HG03442 (cell line): Measurements from ENCODE around the gene SEPTIN8.

Experiments
- ATAC-seq: cut with Tn5 transposase; IDR thresholded peaks from one replicate; pipeline ENCODE4 v1.9.1; 2021; ENCODE audit warnings: mild to moderate bottlenecking, moderate library complexity; ENCODE audit not compliant: unreplicated experiment

SEPTIN8 gene, protein sequence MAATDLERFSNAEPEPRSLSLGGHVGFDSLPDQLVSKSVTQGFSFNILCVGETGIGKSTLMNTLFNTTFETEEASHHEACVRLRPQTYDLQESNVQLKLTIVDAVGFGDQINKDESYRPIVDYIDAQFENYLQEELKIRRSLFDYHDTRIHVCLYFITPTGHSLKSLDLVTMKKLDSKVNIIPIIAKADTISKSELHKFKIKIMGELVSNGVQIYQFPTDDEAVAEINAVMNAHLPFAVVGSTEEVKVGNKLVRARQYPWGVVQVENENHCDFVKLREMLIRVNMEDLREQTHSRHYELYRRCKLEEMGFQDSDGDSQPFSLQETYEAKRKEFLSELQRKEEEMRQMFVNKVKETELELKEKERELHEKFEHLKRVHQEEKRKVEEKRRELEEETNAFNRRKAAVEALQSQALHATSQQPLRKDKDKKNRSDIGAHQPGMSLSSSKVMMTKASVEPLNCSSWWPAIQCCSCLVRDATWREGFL

DNA sequence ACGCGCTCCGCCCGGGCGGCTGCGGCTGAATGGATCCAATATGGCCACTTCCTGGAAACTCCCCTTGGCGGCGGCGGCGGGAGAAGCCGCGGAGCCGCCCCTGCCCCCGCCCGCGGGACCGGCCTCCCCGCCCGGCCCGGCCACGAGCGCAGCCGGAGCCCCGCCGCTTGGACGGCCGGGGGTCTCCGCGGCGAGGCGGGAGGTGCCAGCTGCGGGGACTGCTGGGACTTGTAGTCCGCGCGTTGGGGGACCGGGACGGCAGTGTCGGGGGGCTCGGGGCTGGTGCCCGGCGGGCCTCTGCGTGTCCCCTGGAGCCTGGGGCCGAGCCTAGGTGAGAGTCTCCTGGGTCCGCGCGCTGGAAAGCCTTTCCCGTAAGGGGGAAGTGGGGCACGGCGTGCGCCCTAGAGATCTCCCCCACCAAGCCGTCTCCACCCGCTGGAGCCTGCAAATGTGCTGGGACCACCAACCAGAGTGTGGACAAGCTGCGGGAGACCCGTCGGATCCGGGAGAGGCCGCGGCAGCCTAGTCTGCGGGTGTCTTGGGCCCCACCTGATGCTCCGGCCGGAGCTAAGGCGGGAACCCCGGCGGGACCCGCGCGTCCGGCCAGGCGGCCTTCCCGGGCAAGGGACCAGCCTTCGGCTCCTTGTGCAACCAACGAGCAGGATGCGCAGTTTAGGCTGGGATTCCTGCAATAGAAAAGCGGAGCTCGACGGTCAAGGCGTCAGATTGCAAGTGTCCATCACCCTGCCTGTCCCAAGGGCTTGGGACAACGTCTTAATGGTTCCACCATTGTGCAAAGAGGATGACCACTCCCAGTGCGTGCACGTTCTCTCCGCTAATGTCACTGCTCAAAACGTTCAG lies at the start of gene SEPTIN8:
TSS of gene SEPTIN8 (minus strand) at position 31 of the 861 bp plus-strand sequence. CDS start 102 bp downstream, outside the sequence.
- peak; percentile 66 for ATAC-seq

DNA sequence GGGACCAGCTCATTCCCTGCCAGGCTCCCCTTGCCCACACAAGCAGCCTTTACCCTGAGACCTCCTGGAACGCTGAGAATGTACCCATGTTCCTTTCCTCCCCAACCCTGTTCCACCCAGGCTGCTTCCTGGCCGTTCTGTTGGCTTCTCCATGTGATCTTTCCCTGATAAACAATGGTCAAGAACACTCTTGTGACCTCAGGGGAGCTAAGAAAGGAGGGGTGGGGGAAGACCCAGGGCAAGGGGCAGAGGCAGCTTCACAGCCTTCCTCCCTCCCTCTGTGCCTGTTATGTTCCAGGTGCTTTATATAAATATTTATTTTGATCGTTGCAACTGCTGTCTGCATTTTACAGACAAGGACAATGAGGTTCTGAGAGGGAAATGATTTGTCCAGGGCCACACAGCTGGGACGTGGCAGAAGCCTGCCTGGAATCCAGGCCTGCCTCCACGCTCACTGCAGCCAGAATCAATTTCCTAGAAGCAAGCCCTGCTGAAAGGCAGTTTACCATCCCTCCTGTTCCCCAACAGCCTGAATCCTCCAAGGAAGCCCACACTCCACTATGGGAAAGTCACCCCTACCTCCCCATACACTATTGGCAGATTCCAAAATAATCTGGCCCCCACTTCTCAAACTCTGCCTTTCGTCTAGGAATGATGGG lies 49.5 kb upstream of the SEPTIN8 start:
- ATAC-seq: no peak

DNA sequence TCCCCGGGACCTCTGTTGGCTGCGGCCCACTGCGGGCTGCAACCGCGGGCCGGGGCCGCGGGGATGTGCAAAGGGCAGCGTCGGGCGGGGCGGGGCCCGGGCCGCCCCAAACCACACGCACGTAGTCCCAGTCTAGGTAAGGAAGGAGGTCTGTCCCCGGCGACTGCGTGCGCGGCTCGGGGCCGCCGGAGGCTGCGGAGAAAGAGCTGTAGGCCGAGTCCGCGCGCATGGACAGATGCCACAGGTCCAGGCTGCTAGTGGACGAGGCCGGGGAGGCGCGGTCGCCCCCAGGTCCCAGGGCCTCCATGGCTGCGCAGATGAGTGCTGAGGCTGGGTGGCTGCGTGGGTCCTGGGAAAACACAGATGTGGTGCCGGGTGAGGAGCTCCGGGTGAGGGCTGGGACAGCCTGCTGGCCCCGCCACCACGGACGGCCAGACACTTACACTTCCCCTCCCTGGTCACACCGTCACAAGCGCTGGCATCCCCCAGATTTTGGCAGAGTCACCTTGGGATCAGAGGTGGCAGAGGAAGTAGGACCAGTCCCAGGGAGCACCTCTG lies 48.9 kb upstream of the SEPTIN8 start:
- no peak for ATAC-seq

DNA sequence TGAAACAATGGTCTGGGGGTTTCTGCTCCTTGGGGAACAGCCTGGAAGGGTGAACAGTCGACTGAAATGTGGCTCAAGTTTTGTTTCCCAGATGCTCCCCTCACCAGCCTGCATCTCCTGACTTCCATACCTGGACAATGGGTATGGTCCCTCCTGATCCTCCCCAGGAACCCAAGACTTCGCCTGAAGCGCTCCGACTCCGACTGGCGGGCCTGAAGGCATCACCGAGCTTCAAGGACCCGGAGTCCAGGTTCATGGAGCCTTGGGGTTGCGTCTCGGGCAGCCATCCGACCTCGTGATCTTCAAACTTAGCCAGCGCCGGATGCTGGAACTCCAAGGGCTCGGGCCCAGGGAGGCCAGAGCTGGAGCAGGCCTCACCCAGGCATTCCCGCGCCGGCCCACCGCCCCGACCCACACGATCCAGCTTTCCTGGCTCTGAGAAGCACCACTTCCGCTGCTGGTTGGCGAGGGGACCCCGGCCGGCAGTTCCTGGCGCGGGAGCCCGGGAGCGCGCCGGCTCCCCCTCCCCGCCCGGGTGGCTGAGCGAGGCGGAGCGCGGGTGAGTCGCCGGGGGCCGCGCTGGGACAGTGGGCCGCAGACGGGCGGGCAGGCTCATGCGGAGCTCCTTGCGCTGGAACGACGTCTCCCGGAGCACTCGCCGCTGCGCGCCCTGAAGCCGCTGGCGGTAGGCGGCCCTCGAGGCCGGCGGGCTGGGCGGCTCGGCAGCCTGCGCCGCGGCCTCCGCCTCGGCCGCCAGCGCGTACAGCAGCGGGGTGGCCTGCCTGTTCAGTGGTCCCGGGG lies 48.2 kb upstream of the SEPTIN8 start:
- no peak for ATAC-seq

DNA sequence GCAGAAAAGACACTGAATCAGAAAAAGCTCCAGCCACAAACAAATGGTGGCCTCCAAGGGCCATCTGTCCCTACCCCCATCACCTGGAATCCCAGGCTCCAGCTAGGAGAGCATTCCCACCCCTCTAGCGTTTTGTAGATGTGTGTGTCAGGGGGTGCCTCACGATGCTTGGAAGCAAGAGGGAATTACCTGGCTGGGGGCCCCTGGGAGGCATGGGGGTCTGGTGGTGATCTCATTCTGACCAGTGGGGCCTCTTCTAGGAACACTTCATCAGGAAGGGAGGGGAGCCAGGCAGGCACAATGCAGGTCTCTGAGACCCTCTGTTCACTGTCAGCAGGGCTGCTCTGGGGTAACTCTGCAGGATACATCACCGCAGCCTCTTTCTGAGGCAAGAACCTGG lies 47.4 kb upstream of the SEPTIN8 start:
- ATAC-seq: no peak

DNA sequence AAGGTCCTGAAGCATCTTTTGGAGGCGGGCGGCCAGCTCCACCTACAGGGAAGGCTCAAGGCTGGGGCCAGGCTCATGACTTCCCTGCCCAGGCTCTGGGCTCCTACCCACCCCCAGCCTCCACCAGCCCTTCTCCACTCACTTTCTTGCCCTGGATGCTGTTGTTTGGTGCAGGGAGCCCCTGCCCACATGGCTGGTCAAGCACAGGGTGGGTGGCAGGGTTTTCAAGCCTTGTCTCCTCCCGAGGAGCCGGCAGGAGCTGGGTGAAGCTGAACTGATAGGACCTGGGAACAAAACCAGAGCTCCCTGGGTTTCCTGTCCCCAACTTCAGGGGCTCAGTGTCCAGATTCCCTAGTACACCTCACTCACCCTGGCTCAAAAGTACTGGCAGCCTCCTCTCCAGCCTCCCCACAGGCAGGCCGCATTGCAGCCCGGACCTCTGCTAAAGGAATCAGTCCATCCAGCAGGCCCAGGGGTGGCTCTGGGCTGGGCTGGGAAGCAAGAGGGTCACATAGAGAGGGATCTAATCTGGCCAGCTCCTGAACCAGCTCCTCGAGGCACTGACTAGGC lies 46.5 kb upstream of the SEPTIN8 start:
- ATAC-seq: no peak

DNA sequence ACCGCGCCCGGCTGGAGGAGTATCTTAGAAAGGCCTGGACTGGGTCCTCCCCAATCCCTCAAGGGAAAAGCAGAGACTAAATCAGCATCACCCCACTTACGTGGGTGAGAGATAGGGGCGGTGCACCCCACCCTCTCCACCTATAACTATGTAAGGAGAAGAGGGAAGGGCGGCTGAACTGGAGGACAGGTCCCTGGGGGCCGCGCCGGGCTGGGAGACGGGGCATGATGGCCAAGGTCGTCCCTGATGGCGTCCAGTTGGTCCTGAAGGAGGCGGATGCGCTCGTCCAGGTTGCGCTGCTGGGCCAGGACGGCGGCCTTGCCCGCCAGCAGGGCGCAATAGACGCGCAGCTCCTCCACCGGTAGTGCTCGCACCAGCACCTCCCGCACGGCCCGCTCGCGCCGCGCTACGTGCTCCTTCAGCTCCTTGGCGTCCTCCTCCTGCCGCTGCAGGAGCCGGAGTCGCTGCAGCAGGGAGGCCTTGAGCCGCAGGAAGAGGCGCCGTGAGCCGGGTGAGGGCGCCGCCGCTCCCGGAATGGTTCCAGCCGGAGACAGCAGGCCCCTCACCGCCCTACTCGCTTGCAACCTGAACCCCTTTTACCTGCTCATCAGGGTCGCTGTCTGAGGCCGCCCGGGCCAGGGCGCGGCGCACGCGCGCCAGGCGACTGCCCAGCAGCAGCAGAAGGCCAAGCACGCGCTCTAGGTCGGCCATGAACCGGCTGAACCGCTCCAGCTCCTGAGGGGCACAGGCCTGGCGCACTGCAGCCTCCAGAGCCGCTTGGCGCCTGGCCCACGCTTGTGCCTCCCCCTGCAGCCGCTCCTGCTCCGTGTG lies 45.8 kb upstream of the SEPTIN8 start:
- ATAC-seq: no peak

DNA sequence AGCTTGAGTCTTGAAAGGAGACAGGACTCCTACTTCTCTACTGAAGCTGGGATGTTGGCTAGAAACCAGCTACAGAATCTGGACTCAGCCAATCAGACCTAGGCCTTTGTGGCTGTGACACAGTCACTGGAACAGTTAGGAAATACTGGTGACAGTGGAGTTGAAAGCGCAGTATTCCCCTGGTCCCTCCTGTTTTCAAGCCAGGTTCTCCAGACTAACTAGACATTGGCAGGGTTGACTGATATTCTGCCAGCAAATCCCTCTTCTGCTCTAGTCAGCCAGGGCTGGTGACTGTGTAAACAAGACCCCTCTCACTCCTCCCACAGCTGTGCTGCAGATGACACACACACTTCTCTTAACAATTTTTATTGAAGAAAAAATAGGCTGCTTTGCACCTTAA lies 44.8 kb upstream of the SEPTIN8 start:
- ATAC-seq: no peak

DNA sequence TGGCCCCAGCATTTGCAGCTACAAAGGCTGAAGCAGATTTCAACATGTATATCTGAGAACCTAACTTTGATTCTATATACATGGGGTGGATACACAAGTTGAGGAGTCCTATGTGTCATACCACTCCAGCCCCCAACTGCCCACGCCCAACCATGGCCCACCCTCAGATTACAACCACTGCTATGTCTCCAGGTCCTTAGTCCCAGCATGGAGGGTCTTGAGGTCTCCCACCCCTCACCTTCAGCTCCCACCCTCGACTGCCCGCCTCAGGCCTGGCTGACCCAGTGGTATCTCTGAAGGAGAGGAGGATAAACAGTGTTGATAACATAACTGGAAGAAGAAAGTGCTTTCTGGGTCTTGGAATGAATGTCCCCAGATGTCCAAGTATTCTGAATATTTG lies 44.3 kb upstream of the SEPTIN8 start:
- no peak for ATAC-seq

DNA sequence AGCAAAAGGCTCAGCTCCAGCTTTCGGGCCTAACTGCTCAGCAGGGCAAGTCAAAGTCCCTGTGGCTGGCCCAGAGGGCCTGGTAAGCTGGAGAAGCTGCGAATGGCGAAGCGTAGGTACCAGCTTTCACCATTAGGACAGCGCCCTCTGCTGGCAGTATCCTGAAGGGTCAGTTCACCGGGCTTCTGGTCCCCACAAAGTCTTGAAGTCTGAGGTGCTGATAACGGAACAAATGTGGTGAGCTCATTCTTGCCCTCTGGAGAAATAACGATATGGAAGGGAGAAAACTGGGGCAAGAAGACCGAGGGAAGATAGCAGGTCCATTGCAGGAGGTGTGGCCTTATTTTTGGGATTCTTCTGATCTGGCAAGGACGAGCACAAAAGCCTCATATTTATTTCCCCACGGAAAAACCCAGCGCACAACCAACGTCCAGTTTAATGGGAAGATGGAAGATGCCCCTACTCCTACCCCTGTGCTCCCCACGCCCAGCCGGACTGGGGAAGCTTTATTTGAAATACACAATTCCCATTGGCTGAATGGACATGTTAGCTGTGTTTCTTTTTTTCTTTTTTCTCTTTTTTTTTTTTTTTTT lies 43.2 kb upstream of the SEPTIN8 start:
- peak; percentile 64 for ATAC-seq

DNA sequence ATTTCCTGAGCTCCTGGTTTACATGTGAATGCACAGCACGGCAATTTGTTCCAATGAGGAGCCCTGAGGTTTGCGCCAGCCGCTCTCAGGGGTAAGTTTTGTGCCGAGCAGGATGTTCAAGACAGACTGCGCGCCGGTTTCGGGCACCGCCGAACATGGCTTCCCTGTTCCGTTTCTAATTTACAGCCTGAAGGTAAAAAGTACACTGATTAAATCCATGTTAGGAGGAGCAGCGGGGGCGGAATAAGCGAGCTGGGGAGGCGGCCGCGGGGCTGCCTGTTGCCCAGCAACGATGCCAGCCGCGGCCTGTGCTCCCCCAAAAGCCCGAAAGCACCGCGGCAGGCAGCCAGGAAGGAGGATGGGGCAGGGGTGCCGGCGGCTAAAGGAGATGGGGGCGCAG lies 42.4 kb upstream of the SEPTIN8 start:
- ATAC-seq: no peak

DNA sequence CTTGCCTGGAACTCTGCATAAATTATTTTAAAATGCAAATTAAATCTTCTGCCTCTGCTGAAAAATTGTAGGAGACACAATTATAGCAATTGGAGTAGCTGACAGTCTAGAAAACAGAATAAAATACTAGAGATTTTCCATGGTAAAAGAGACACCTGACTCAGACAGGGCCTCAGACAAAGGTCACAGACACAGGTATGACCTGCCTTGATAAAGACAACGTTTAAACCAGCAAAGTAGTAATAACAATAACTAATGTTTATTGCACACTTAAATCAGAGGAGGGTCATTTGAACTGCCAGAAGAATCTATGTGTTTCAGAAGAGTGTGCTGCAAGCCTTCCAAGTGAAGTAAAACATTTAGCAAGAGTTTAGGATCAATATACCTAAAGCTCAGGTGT lies 40.0 kb upstream of the SEPTIN8 start:
- no peak for ATAC-seq

DNA sequence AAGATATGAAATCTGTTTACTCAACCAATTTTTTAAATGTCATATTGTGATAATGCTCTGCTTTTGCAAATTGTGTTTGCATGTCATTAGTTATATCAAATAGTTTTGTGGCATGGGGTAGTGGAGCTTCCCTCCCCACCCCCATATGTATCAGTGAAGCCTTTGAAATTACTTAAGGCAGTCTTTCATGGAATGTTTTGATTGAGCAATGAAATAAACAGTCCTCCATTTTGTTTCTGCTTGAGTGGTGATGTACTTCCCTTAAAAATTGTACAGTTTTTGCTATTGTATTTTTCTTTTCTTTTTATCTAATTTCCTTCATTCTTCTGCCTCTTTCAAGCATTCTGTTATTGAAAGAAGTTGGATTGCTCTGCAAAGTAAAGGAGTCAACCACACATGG lies 39.5 kb upstream of the SEPTIN8 start:
- ATAC-seq: no peak

DNA sequence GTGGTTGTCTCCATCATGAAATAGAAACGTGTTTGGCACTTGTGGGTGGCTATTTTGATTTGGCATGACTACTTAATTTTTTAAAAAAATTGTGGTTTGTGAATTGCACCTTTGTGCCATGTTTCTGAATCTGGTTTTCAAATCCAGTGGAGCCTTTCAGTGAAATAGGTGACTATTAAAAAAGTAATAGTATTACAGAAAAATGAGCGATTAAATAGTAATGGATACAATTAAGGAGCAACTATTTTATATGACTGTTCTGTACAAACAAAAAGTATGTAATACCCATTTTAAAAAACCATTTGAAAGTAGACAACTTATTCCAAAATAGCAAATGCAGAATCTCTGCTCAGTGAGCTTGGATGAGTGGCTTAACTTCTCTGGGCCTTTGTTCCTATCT lies 39.0 kb upstream of the SEPTIN8 start:
- ATAC-seq: no peak

DNA sequence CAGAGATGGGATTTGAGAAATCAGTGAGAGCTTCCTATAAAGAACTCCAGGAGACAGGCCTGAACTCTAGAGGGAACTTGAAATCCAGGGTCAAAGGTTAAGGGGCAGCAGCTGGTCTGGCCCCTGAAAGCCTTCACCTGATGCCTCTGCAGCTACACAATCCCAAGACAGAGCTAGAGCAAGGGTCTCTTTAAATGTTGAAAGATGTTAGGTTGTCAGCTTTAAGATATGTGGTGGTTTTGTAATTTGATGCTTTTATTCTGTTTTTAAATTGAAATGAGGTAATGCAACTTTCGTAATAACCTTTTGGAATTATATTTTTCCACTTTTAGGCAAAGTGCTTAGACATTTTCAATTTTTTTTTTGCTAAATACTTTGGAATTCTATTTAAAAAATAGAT lies 38.4 kb upstream of the SEPTIN8 start:
- ATAC-seq: no peak

DNA sequence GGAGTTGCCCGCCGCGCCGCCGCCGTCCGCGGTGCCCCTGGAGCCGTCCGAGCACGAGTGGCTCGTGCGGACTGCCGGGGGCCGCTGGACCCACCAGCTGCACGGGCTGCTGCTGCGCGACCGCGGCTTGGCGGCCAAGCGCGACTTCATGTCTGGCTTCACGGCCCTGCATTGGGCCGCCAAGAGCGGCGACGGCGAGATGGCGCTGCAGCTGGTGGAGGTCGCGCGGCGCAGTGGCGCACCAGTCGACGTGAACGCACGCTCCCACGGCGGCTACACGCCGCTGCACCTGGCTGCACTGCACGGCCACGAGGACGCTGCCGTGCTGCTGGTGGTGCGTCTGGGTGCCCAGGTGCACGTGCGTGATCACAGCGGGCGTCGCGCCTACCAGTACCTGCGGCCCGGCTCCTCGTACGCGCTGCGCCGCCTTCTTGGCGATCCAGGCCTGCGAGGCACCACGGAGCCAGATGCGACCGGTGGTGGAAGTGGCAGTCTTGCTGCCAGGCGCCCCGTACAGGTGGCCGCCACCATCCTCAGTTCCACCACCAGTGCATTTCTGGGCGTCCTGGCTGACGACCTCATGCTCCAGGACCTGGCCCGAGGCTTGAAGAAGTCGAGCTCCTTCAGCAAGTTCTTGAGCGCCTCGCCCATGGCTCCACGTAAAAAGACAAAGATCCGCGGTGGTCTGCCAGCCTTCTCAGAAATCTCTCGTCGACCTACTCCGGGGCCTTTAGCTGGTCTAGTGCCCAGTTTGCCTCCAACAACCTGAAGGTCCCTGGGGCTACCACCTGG lies 37.7 kb upstream of the SEPTIN8 start:
- no peak for ATAC-seq

DNA sequence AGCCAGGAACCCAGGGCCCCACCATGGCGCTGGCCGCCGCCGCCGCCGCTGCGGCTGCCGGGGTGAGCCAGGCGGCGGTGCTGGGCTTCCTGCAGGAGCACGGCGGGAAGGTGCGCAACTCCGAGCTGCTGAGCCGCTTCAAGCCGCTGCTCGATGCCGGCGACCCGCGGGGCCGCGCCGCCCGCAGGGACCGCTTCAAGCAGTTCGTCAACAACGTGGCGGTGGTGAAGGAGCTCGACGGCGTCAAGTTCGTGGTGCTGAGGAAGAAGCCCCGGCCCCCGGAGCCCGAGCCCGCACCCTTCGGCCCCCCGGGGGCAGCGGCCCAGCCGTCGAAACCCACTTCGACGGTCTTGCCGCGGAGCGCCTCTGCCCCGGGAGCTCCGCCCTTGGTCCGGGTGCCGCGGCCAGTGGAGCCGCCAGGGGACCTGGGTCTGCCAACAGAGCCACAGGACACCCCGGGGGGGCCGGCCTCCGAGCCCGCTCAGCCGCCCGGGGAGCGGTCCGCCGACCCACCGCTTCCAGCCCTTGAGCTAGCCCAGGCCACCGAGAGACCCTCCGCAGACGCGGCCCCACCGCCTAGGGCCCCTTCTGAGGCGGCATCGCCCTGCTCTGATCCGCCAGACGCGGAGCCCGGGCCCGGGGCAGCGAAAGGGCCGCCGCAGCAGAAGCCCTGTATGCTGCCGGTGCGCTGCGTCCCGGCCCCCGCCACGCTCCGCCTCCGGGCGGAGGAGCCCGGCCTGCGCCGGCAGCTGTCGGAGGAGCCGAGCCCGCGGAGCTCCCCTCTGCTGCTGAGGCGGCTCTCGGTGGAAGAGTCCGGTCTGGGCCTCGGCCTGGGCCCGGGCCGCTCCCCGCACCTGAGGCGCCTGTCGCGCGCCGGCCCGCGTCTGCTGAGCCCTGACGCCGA lies 36.8 kb upstream of the SEPTIN8 start:
- no peak for ATAC-seq
